Endothelial cell (in vitro differentiated cells): ENCODE measurements around the gene PPP6R2. TPM values are rescaled to one million over a fixed set of nuclear protein-coding genes. Genes with fewer than 3 reads are reported as not detected.

ENCODE experiments used
- DNase-seq: peaks from one replicate; pipeline ENCODE4 v3.0.0; 2021; ENCODE audit warnings: low spot score
- H3K27ac Mint-ChIP-seq: one replicate; pipeline ENCODE4 v1.8.0; 2021; ENCODE audit warnings: mixed read lengths, inconsistent platforms; ENCODE audit not compliant: unreplicated experiment
- H3K27me3 Mint-ChIP-seq: one replicate; pipeline ENCODE4 v1.8.0; 2021; ENCODE audit warnings: mild to moderate bottlenecking, moderate library complexity, mixed read lengths, inconsistent platforms; ENCODE audit not compliant: unreplicated experiment
- H3K36me3 Mint-ChIP-seq: one replicate; pipeline ENCODE4 v1.8.0; 2021; ENCODE audit warnings: mild to moderate bottlenecking, low read depth, mixed read lengths, inconsistent platforms; ENCODE audit not compliant: unreplicated experiment
- H3K4me1 Mint-ChIP-seq: one replicate; pipeline ENCODE4 v1.8.0; 2021; ENCODE audit warnings: mild to moderate bottlenecking, mixed read lengths, inconsistent platforms; ENCODE audit not compliant: unreplicated experiment
- H3K4me3 Mint-ChIP-seq: one replicate; pipeline ENCODE4 v1.8.0; 2021; ENCODE audit warnings: mild to moderate bottlenecking, mixed read lengths, inconsistent platforms; ENCODE audit not compliant: unreplicated experiment
- H3K9me3 Mint-ChIP-seq: one replicate; pipeline ENCODE4 v1.8.0; 2021; ENCODE audit warnings: mixed read lengths, inconsistent platforms; ENCODE audit not compliant: unreplicated experiment
- CTCF ChIP-seq: fragments of 200-600 bp; sonication (generic); IDR thresholded peaks from one replicate; pipeline ENCODE4 v1.5.0; 2021; ENCODE audit warnings: antibody characterized with exemption; ENCODE audit not compliant: unreplicated experiment
- total RNA-seq: library from RNA; stranded (reverse); fragmentation: NEBNext Ultra II Directional; extraction: Animal tissue kit (Norgen Biotek cat#: 25700); gene quantifications from one replicate; pipeline ENCODE4 v1.2.1, GENCODE V29; 2021; ENCODE audit not compliant: unreplicated experiment

Gene PPP6R2
- total RNA-seq, 1 donor from 2014 or later, result 50.9 TPM

DNA sequence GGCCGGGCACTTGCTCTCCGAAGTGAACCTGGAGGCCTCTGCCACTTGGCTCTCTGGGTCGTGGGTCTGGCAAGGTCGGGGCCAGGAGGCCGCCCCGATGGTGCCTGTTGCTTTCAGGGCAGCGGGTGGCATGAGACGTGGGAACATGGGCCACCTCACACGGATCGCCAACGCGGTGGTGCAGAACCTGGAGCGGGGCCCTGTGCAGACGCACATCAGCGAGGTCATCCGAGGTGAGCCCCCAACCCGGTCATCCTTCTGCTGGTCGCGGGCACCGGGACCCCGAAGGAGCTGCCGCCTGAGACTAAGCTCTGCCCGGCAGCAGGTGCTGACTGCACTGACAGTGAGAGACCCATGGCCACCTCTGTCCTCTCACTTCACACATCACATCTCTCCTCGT, 91.7 kb downstream of the PPP6R2 start:
- H3K36me3 Mint-ChIP-seq, result peaks cover 22% of the 10 kb centered on the region
- H3K27me3 Mint-ChIP-seq, result peaks cover 4% of the 10 kb centered on the region
- no peaks in the 10 kb centered on the region for H3K4me1 Mint-ChIP-seq
- H3K9me3 Mint-ChIP-seq, result no peaks in the 10 kb centered on the region
- DNase-seq, result no peak
- peak overlapping the region; percentile 16 for H3K4me3 Mint-ChIP-seq
- H3K27ac Mint-ChIP-seq, result no peak overlapping the region
- no peak for TF ChIP-seq CTCF

GRCh38 chr22:50435291-50436014, 92.3 kb downstream of the PPP6R2 start:
- no peak for DNase-seq
- H3K4me3 Mint-ChIP-seq, result peak overlapping the region; percentile 16
- TF ChIP-seq CTCF, result no peak
- no peaks in the 10 kb centered on the region for H3K9me3 Mint-ChIP-seq
- no peaks in the 10 kb centered on the region for H3K4me1 Mint-ChIP-seq
- peaks cover 4% of the 10 kb centered on the region for H3K27me3 Mint-ChIP-seq
- peaks cover 19% of the 10 kb centered on the region for H3K36me3 Mint-ChIP-seq
- no peak overlapping the region for H3K27ac Mint-ChIP-seq

- no peaks in the 10 kb centered on the region for H3K9me3 Mint-ChIP-seq
- H3K4me1 Mint-ChIP-seq, result no peaks in the 10 kb centered on the region
- H3K4me3 Mint-ChIP-seq, result no peak overlapping the region
- peaks cover 4% of the 10 kb centered on the region for H3K27me3 Mint-ChIP-seq
- no peak for TF ChIP-seq CTCF
- H3K27ac Mint-ChIP-seq, result no peak overlapping the region
- DNase-seq, result no peak
- peaks cover 19% of the 10 kb centered on the region for H3K36me3 Mint-ChIP-seq
Measured at GRCh38 chr22:50436015-50436830, 93.1 kb downstream of the PPP6R2 start.

- no peak for DNase-seq
- Mint-ChIP-seq H3K36me3 (peaks cover 13% of the 10 kb centered on the region), H3K27ac (no peak overlapping the region), H3K4me1 (no peaks in the 10 kb centered on the region), H3K4me3 (no peak overlapping the region), H3K9me3 (no peaks in the 10 kb centered on the region), H3K27me3 (peaks cover 3% of the 10 kb centered on the region)
- TF ChIP-seq CTCF, result no peak
Measured at GRCh38 chr22:50436841-50437341, 93.8 kb downstream of the PPP6R2 start.
